ENCODE data around the gene CANX.

The CANX gene

DNA sequence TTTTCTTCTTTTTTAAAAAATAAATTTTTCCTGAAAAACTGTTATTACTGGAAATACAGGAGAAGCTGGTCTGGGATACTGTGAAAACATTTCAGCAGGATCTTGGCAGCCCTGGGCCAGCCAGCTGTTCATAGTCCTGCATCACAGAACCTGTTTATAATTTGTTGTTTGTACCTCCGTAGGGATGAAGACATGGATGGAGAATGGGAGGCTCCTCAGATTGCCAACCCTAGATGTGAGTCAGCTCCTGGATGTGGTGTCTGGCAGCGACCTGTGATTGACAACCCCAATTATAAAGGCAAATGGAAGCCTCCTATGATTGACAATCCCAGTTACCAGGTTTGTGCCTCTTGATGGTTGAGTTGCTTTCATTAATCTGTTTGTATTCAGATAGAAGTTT, 21.5 kb downstream of the CANX start:
- no peak overlapping the region for H3K4me3 ChIP-seq (ENCODE audit: low read depth, low read length)
- no peak for DNase-seq (ENCODE audit: low read depth)
- in situ Hi-C loops (cut with HindIII; ENCODE audit: low sequenced_read_pairs) = no loop called here
- TF ChIP-seq, protein P1, sequence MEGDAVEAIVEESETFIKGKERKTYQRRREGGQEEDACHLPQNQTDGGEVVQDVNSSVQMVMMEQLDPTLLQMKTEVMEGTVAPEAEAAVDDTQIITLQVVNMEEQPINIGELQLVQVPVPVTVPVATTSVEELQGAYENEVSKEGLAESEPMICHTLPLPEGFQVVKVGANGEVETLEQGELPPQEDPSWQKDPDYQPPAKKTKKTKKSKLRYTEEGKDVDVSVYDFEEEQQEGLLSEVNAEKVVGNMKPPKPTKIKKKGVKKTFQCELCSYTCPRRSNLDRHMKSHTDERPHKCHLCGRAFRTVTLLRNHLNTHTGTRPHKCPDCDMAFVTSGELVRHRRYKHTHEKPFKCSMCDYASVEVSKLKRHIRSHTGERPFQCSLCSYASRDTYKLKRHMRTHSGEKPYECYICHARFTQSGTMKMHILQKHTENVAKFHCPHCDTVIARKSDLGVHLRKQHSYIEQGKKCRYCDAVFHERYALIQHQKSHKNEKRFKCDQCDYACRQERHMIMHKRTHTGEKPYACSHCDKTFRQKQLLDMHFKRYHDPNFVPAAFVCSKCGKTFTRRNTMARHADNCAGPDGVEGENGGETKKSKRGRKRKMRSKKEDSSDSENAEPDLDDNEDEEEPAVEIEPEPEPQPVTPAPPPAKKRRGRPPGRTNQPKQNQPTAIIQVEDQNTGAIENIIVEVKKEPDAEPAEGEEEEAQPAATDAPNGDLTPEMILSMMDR (IDR thresholded peaks at IDR 0.05; ENCODE audit: low read depth, low read length, missing control alignments) = no peak

DNA sequence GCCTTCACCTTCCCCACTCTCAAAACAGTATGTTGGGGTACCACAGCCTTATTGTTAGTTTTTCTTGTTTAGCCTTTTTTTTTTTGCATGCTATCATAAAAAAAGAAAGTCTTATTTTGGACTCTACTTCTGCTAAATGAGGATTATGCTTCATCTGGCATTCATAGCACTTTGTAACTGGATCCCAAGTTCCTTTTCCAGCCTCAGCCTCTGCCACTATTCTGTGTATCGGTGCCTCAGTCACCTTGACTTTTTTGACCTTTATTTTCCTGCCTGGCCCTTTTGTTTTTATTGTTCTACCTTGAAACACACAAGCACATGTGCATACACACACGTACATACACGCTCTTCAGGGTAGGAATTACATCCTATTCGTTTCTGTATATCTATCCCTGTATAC, 25.4 kb downstream of the CANX start:
- no peak overlapping the region for H3K4me3 ChIP-seq (ENCODE audit: low read depth, low read length)
- TF ChIP-seq, protein P1 (IDR thresholded peaks at IDR 0.05; ENCODE audit: low read depth, low read length, missing control alignments) = no peak
- in situ Hi-C loops (cut with HindIII; ENCODE audit: low sequenced_read_pairs) = no loop called here
- no peak for DNase-seq (ENCODE audit: low read depth)

DNA sequence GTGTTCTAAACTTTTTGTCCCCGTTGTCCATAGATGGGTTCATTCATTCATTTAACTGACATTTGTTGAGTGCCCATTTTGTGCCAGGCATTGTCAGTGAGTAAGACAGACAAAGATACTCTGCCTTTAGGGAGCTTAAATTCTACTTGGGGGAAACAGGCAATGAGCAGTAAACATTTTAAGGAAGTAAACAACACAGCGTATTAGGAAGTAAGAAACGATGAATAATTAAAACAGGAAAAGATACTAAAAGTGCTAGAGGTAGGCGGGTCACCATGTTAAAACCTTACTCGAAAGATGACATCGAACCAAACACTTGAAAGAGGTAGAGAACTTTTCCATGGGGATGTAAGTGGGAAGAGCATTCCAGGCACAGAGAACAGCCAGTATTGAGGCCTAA, 28.3 kb downstream of the CANX start:
- in situ Hi-C loops (cut with HindIII; ENCODE audit: low sequenced_read_pairs) = no loop called here
- TF ChIP-seq, protein P1 (IDR thresholded peaks at IDR 0.05; ENCODE audit: low read depth, low read length, missing control alignments) = no peak
- H3K4me3 ChIP-seq (ENCODE audit: low read depth, low read length) = no peak overlapping the region
- no peak for DNase-seq (ENCODE audit: low read depth)

DNA sequence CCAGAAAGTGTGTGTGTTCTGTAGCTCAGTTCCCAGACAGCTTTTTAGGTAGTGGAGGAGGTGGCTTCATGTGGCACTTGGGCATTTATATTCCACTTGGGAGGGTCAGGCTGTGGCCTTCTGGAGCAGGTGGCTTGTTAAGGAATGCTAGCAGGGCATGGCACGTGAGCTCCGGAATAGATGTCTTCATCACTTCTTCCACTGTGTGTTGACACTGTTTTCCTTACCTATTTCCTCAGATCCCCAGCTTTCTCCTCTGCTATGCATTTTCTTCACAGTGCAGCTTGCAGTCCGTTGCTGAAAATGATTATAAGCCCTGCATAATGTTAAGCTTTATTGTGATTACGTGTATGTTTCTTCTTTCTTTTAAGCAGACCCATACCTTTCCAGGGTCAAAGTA, 30.5 kb downstream of the CANX start:
- TF ChIP-seq, protein P1 (IDR thresholded peaks at IDR 0.05; ENCODE audit: low read depth, low read length, missing control alignments) = no peak
- DNase-seq (ENCODE audit: low read depth) = no peak
- in situ Hi-C loops (cut with HindIII; ENCODE audit: low sequenced_read_pairs) = no loop called here
- H3K4me3 ChIP-seq (ENCODE audit: low read depth, low read length) = no peak overlapping the region

DNA sequence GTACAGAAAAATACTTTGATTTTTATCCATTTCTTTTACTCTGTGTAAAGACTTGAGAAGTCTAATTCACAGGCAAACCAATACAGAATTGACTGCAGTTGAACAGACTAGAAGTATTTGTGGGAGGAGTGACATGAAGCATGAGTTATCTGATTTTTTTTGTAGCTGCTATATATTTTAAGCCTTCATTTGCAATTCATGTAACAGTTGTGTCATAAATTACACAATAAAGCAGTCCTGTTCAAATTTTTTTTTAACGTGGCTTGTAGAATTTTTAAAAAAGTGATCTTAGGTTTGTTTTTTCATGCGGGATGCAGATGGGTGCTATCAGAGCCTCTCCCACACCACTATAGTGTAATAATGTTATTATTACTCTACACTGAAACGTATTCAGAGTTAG, 31.0 kb downstream of the CANX start:
- in situ Hi-C loops (cut with HindIII; ENCODE audit: low sequenced_read_pairs) = no loop called here
- H3K4me3 ChIP-seq (ENCODE audit: low read depth, low read length) = no peak overlapping the region
- TF ChIP-seq, protein P1 (IDR thresholded peaks at IDR 0.05; ENCODE audit: low read depth, low read length, missing control alignments) = no peak
- no peak for DNase-seq (ENCODE audit: low read depth)

DNA sequence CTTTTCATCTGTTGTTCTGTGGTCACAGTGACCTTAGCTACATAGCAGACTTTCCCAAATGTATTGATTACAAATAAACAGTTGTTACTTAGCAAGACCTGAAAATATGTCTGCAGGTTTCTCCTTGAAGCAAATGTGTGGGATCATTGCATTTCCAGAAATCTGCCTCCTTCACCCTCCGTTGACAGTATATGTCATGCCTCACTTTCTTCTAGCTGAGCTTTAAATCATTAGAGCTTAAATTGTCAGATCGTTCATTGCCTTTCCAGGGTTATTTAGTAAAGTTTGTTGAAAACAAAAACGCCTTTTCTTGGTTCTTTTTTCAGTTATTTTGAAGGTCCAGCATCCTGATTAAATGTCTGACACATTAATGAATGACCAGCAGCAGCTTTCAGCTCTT, 31.6 kb downstream of the CANX start:
- H3K4me3 ChIP-seq (ENCODE audit: low read depth, low read length) = no peak overlapping the region
- no peak for DNase-seq (ENCODE audit: low read depth)
- in situ Hi-C loops (cut with HindIII; ENCODE audit: low sequenced_read_pairs) = no loop called here
- TF ChIP-seq, protein P1 (IDR thresholded peaks at IDR 0.05; ENCODE audit: low read depth, low read length, missing control alignments) = no peak

DNA sequence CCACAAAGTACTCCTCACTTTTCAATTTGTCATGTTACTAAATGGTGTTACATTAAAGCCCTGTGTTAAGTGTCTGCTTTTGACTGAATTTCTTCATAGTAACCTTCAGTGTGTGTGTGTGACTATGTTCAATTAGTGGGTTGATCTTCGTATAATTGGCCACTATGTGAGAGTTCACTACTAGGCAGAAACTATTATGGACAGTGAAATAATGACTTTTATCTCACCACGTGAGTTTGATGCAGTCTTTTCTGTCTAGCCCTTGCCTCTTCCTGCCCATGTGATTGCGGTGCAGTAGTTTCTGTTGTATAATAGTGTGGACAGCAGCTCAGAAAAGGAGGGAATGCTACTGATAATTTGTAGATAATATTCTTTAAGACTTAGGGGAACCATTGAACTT, 32.1 kb downstream of the CANX start:
- no peak overlapping the region for H3K4me3 ChIP-seq (ENCODE audit: low read depth, low read length)
- no peak for DNase-seq (ENCODE audit: low read depth)
- TF ChIP-seq, protein P1 (IDR thresholded peaks at IDR 0.05; ENCODE audit: low read depth, low read length, missing control alignments) = no peak
- in situ Hi-C loops (cut with HindIII; ENCODE audit: low sequenced_read_pairs) = no loop called here
